Ovary (tissue), 3 donors: ENCODE measurements around the gene ZNF311.

Source experiments
- POLR2A ChIP-seq: fragments of 450-650 bp; IDR thresholded peaks from one replicate; pipeline ENCODE4 v1.6.1; 2017; ENCODE audit warnings: antibody characterized with exemption, mild to moderate bottlenecking, moderate library complexity
- TF ChIP-seq, protein P1 (sequence below), 3 donors: fragments of 450-650 bp in 2 of 3; fragments of 200-600 bp in 1 of 3; IDR thresholded peaks; one replicate each; pipeline versions ENCODE4 v1.5.1 to v1.8.0; 2016 to 2022; ENCODE audit warnings: antibody characterized with exemption in 3 of 3, mild to moderate bottlenecking in 1 of 3
- donor health status: DM: no; HTN: no; CAD: no.

DNA sequence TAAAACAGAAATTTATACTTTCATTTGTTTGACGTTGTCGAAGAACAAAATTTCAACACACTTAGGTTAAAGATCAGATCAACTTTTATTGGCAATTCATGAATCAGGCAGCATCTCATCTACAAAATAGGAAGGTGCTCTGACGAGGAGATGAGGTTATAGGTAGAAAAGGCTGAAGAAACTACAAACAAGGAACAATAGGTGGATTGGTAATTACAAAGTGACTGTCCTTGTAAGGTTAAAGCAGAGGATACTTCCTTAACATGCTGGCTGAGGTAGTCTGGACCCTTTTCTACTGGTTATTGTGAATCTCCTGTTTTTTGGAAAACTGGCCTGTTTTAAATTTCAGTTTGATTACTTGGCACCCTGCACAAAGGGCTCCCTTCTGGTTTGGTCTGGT is 48.8 kb downstream of the ZNF311 start:
- TF ChIP-seq, protein P1, sequence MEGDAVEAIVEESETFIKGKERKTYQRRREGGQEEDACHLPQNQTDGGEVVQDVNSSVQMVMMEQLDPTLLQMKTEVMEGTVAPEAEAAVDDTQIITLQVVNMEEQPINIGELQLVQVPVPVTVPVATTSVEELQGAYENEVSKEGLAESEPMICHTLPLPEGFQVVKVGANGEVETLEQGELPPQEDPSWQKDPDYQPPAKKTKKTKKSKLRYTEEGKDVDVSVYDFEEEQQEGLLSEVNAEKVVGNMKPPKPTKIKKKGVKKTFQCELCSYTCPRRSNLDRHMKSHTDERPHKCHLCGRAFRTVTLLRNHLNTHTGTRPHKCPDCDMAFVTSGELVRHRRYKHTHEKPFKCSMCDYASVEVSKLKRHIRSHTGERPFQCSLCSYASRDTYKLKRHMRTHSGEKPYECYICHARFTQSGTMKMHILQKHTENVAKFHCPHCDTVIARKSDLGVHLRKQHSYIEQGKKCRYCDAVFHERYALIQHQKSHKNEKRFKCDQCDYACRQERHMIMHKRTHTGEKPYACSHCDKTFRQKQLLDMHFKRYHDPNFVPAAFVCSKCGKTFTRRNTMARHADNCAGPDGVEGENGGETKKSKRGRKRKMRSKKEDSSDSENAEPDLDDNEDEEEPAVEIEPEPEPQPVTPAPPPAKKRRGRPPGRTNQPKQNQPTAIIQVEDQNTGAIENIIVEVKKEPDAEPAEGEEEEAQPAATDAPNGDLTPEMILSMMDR (IDR thresholded peaks at IDR 0.05): no peak
- TF ChIP-seq POLR2A: no peak
